Heart right ventricle (tissue), 16 donors: ENCODE results near the gene HLA-DPA1. TPM values are rescaled to one million over a fixed set of nuclear protein-coding genes. Genes with fewer than 3 reads are reported as not detected.

Experiments
- ATAC-seq, 8 donors: fragments of 200-7000 bp; cut with Tn5 transposase; one replicate each; pipeline ENCODE4 v1.9.1; 2020; ENCODE audit warnings: mild to moderate bottlenecking in 8 of 8, moderate library complexity in 8 of 8, moderate number of reproducible peaks in 1 of 8
- DNase-seq, 2 donors: peaks; one replicate each; pipeline ENCODE4 v3.0.0-alpha.2; 2020
- H3K27ac ChIP-seq, 10 donors: fragments of 200-600 bp; sonication (generic) in 2 of 10; one replicate each; pipeline versions ENCODE4 v1.5.0 to v1.8.0; 2020 to 2022; ENCODE audit warnings: mild to moderate bottlenecking in 3 of 10
- H3K27me3 ChIP-seq, 7 donors: fragments of 200-600 bp; one replicate each; pipeline ENCODE4 v1.8.0; 2021 to 2022; ENCODE audit warnings: mild to moderate bottlenecking in 2 of 7
- H3K36me3 ChIP-seq, 9 donors: fragments of 200-600 bp; sonication (generic) in 1 of 9; one replicate each; pipeline versions ENCODE4 v1.5.0 to v1.8.0; 2020 to 2022; ENCODE audit warnings: mild to moderate bottlenecking in 2 of 9
- H3K4me1 ChIP-seq, 9 donors: fragments of 200-600 bp; sonication (generic) in 1 of 9; one replicate each; pipeline versions ENCODE4 v1.5.0 to v1.8.0; 2020 to 2022; ENCODE audit warnings: mild to moderate bottlenecking in 4 of 9
- H3K4me3 ChIP-seq, 10 donors: fragments of 200-600 bp; sonication (generic) in 2 of 10; one replicate each; pipeline versions ENCODE4 v1.5.0 to v1.8.0; 2020 to 2022; ENCODE audit warnings: mild to moderate bottlenecking in 7 of 10, moderate library complexity in 2 of 10
- H3K9me3 ChIP-seq, 11 donors: fragments of 200-600 bp in 10 of 11; sonication (generic) in 2 of 11; one replicate each; pipeline versions ENCODE4 v1.5.0 to v1.8.0; 2013 to 2022; ENCODE audit warnings: mild to moderate bottlenecking in 2 of 11, control low read depth in 1 of 11, moderate library complexity in 1 of 11
- WGBS, 2 donors: extraction: QIAGEN DNeasy Blood & Tissue Kit; methylation state at CpG; one replicate each; pipeline ENCODE4 v1.1.7; 2013; ENCODE audit warnings: inconsistent platforms in 1 of 2; 5-methylcytosine and 5-hydroxymethylcytosine counted together
- intact Hi-C, 10 donors: fragments of 100-400 bp; cut with DNase I; formaldehyde crosslinking; loops; one replicate each; pipeline versions ENCODE4 v1.11.1 to v1.14.2; 2022
- polyA plus RNA-seq, 2 donors: library from polyadenylated mRNA; stranded (reverse); fragments of 200-250 nt; gene quantifications; one replicate each; pipeline ENCODE4 v1.2.3, GENCODE V29; 2013
- total RNA-seq, 10 donors: library from RNA; stranded (reverse); fragmentation: NEBNext Ultra II Directional in 3 of 10; extraction: Animal tissue kit (Norgen Biotek cat#: 25700) in 3 of 10; gene quantifications; one replicate each; pipeline versions ENCODE4 v1.2.1 to v1.2.4, GENCODE V29; 2021 to 2023
- TF ChIP-seq, protein P1 (sequence below), 9 donors: fragments of 200-600 bp; sonication (generic) in 2 of 9; IDR thresholded peaks; one replicate each; pipeline versions ENCODE4 v1.5.0 to v1.8.0; 2021 to 2022; ENCODE audit warnings: antibody characterized with exemption in 9 of 9, mild to moderate bottlenecking in 5 of 9, moderate library complexity in 1 of 9
- donor health status: Arrhythmogenic right ventricular cardiomyopathy.
- donor health status: ischemic (EF 13 %, LVEDD 7.1; RV severe dilation, severe dysfunction).
- donor health status: healthy with polysubstance abuse.
- donor health status: DM: no; HTN: yes; CAD: no.
- donor health status: DM: no; HTN: no; CAD: no.
- donor health status: ischemic (EF 25% LVEDD 6.9; RV normal size, moderate dysfunction).
- donor health status: ischemic (EF 25% LVEDD 5.7; RV mildly dilated, moderate dysfunction).
- donor health status: healthy.
- donor health status: DM: yes; HTN: yes; CAD: no.
- donor health status: Ischemic cardiomyopathy.
- donor health status: ischemic (EF 35%, LVEDD 5.7; RV mildly dilated, moderate dysfunction).
- donor health status: nonischemic (EF 11% LVEDD 7.7; RV severe dilation, severe dysfunction).
- donor health status: DM: yes; HTN: yes; CAD: no.
- donor health status: PGD.
- donor health status: ischemic (EF 29% LVEDD 5.4; RV normal size, mild dysfunction).
- donor health status: nonischemic (EF 23%, LVEDD 6.1; RV moderate dilation, normal function).

The HLA-DPA1 gene
- total and polyA plus RNA-seq, 12 donors = 17.8 to 328 (median 47.5) TPM

DNA sequence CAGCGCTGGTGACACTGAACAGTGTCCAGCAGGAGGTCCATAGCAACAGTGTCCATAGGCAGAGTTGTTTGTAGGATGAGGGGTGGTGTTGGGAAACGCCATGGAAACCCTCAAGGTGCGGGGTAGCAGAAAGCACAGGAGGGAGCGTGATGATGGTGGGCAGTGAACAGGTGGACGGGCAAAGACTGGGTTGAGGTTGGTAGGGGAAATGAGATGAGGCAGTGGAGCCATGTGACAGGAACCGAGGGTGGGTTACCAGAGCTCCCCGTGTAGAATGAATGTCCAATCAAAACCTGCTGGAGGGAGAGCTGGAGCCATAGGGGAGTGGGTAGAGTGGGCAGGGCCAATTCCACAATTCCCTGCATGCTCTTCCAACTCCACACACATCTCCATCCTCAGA, 40.3 kb upstream of the HLA-DPA1 start:
- Histone ChIP-seq H3K36me3 (no peaks in the 10 kb centered on the region), H3K27ac (no peak overlapping the region), H3K4me1 (peaks cover 0 to 30% (median 4%) of the 10 kb centered on the region in 9 donors), H3K9me3 (no peaks in the 10 kb centered on the region), H3K4me3 (no peak overlapping the region), H3K27me3 (peaks cover 0 to 76% (median 62%) of the 10 kb centered on the region in 7 donors)
- intact Hi-C loops = loop anchor here in 1 of 10 donors (10.0 kb wide), 1 partner anchor 131 kb away; no protein-coding TSS in a partner anchor
- ATAC-seq (no peak), DNase-seq (no peak)
- 64 to 66% methylated on average over 7 of the region's 7 CpGs for WGBS, 2 donors
- TF ChIP-seq, protein P1, sequence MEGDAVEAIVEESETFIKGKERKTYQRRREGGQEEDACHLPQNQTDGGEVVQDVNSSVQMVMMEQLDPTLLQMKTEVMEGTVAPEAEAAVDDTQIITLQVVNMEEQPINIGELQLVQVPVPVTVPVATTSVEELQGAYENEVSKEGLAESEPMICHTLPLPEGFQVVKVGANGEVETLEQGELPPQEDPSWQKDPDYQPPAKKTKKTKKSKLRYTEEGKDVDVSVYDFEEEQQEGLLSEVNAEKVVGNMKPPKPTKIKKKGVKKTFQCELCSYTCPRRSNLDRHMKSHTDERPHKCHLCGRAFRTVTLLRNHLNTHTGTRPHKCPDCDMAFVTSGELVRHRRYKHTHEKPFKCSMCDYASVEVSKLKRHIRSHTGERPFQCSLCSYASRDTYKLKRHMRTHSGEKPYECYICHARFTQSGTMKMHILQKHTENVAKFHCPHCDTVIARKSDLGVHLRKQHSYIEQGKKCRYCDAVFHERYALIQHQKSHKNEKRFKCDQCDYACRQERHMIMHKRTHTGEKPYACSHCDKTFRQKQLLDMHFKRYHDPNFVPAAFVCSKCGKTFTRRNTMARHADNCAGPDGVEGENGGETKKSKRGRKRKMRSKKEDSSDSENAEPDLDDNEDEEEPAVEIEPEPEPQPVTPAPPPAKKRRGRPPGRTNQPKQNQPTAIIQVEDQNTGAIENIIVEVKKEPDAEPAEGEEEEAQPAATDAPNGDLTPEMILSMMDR (IDR thresholded peaks at IDR 0.05) = no peak

DNA sequence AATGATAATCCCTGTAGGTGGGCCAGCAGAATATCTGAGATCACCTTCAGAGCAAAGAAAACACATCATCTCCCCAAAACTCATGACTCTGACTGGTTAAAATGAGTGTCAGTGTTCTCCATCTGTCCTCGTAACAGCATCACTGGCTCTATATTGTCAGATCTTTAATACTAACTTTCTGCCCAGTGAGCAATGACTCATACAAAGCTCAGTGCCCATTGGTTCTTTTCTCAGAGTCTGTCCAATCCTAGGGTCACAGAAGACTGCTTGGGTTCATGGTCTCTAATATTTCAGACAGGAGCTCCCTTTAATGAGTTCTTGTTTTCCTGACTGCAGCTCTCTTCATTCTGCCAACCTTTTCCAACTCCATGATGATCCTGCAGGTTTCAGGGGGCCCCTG, 38.7 kb upstream of the HLA-DPA1 start:
- peaks cover 0 to 36% (median 3%) of the 10 kb centered on the region in 9 donors for H3K4me1 ChIP-seq
- intact Hi-C loops = loop anchor here in 1 of 10 donors (10.0 kb wide), 1 partner anchor 133 kb away; no protein-coding TSS in a partner anchor
- no peak overlapping the region for H3K4me3 ChIP-seq
- TF ChIP-seq, protein P1 (IDR thresholded peaks at IDR 0.05) = no peak
- H3K36me3 ChIP-seq = no peaks in the 10 kb centered on the region
- peaks cover 0 to 70% (median 55%) of the 10 kb centered on the region in 7 donors for H3K27me3 ChIP-seq
- DNase-seq = peak in 1 of 2 donors; percentile 45
- H3K27ac ChIP-seq = no peak overlapping the region
- WGBS, 2 donors = 12 to 21% methylated on average over 1 of the region's 1 CpG
- H3K9me3 ChIP-seq = no peaks in the 10 kb centered on the region
- ATAC-seq = peak; percentile 74 to 96 (median 91)

DNA sequence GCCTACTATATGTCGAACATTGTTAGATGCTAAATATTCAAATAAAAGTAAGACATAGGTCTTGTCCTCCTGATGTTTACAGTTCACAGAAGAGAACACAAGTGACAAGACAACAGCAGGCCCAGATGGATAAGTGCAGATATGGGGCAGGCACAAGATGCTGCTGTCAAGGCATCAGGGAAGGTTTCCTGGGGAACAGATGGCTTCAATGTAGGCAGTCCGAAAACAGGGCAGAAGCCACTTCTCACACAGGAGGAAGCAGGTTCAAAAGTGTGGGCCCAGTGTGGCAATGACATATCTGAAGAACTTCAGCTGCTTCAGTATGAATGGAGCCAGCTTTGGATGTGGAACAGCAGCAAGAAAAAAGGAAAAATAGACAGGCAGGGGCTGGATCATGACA, 34.9 kb upstream of the HLA-DPA1 start:
- Histone ChIP-seq H3K4me3 (no peak overlapping the region), H3K27me3 (peaks cover 0 to 45% (median 23%) of the 10 kb centered on the region in 7 donors), H3K4me1 (peaks cover 0 to 14% (median 0%) of the 10 kb centered on the region in 9 donors), H3K27ac (no peak overlapping the region), H3K9me3 (no peaks in the 10 kb centered on the region), H3K36me3 (no peaks in the 10 kb centered on the region)
- intact Hi-C loops = no loop called here
- no peak for ATAC-seq
- 73 to 80% methylated on average over 2 of the region's 2 CpGs for WGBS, 2 donors
- DNase-seq = no peak
- TF ChIP-seq, protein P1 (IDR thresholded peaks at IDR 0.05) = no peak

DNA sequence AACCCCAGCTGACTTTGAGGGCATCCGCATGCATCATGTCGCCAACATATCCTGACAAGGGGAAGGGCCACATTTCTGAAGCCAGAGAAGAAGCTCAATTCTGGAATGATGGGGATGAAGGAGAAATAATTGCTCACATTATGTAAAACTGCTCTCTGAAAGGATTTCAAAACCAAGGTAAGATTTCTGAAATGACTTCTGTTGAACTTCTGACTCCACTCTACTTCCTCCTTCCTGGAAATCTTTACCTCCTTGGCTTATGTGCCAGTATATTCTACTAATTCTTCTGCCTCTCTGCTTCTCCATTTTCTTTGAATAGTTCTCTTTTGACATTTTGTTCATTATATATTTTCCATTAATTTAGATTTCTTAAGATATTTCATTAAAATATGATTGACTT, 34.2 kb upstream of the HLA-DPA1 start:
- ATAC-seq (no peak), DNase-seq (no peak)
- TF ChIP-seq, protein P1 (IDR thresholded peaks at IDR 0.05) = no peak
- no peak overlapping the region for H3K27ac ChIP-seq
- peaks cover 0 to 10% (median 0%) of the 10 kb centered on the region in 9 donors for H3K4me1 ChIP-seq
- no peaks in the 10 kb centered on the region for H3K36me3 ChIP-seq
- H3K9me3 ChIP-seq = no peaks in the 10 kb centered on the region
- WGBS, 2 donors = 79 to 93% methylated on average over 2 of the region's 2 CpGs
- intact Hi-C loops = no loop called here
- H3K27me3 ChIP-seq = peaks cover 0 to 39% (median 18%) of the 10 kb centered on the region in 7 donors
- no peak overlapping the region for H3K4me3 ChIP-seq
